Stimulated activated naive CD4-positive, alpha-beta T cell treated with Interleukin-2 at 50 U/mL for 16 hours (primary cell): ENCODE measurements around the gene TBC1D16.

ENCODE experiments used
- DNase-seq: peaks from one replicate; lab custom pipeline; 2025; lab: John Stamatoyannopoulos, UW

The TBC1D16 gene

DNA sequence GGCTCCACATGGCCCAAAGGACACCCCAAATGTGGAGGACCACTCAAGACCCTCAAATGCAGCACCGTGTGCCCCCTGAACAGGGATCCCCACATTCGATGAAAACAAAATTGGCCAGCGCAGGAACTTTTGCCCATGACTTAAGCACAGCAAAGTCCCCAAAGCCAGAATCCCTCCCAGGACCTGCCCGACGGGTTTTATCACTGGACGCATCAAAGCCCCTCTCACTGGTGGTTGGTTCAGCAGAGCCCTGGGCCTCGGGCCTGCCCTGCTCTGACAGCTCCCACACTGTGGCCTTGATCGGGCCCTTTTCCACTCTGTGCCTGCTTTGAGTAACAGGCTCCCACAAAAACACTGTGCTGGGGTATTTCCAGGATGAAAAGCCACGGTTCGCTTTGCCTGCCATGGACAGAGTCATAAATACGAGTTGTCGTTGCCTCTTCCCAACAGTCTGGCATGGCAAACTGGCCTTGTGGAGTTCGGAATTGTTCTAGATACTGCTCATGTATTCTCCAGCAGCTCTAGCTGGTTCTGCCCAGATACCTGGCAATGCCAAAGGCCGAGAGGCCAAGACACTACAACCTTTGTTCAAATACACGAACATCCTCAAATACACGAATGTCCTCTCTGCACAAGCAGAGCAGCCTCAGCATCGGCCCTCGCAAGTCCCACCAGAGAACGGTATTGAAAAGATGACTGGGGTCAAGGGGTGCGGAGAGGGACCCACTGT, 46.4 kb downstream of the TBC1D16 start:
- DNase-seq = no peak

DNA sequence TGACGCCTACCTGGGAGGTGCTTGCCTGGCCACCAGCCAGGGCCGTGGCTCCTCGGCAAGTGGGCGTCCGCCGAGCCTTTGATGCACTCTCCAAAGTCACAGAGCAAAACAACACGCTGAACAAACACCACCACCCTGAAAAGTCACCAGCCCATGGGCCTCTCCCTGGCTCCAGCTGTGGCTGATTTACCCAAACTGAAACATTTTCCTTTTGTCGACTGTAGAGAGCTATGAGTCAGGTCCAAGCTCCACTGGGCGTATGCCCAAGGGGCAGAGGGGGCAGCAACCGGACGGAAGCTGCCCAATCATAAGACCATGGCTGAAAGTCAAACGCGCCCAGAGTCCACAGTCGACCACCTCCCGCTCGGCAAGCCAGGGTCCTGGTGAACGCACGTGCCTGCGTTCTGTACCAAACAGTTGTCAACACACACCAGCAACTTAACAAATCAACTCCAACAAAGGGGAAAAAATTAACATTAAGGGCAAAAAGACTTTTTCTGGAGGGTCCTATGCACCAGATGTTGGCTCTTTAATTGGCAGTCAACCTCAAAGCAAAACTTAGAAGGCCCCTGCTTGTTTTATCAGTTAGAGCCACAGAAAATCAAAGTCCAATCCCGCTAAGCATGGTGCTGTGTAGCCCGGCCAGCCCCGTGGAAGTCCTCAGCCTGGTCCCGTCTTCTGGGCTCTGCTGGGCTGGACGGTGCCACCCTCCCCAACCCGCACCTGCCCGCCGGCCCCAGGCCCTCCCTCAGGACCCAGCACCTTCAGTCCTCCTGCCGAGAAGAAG, 47.3 kb downstream of the TBC1D16 start:
- no peak for DNase-seq

- DNase-seq = no peak
Observed at GRCh38 chr17:79987935-79988184, 47.8 kb downstream of the TBC1D16 start.

GRCh38 chr17:79987187-79987934, 48.3 kb downstream of the TBC1D16 start:
- no peak for DNase-seq

DNA sequence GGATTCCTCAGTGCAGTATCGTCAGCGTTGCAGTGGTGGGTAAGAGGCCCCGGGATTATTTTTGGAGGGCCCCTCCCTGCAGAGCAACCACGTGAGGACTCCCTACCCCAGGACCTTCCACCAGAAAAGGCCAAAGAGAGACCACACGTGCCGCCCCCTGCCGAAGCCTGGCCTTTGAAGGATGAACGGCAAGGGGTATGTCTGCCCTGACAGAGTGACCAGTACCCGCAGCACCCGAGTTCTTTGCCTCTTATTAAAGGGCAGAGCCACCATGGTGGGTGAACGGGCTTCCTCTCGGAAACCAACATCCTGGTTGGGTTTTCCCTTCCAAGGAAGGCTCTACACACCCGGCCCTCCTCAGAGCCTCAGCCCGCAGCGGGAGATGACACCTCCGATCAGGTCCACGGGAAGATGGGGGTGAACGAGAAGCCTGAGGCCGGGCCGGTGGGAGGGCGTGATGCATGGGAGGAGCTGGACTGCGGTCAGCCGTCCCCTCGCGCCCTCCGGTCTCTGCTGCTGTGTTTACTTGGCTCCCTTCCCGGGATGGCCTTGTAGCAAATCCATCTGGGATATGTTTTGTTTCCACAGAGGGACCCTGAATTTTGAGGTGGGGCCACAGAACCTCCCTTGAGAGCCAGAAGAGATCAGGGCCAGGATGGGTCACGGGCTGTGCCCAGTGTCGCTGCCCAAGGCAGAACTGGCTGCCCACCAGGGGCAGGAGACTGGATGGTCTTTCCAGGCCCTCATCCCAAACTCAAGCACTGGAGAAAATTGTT, 49.1 kb downstream of the TBC1D16 start:
- DNase-seq = no peak

DNA sequence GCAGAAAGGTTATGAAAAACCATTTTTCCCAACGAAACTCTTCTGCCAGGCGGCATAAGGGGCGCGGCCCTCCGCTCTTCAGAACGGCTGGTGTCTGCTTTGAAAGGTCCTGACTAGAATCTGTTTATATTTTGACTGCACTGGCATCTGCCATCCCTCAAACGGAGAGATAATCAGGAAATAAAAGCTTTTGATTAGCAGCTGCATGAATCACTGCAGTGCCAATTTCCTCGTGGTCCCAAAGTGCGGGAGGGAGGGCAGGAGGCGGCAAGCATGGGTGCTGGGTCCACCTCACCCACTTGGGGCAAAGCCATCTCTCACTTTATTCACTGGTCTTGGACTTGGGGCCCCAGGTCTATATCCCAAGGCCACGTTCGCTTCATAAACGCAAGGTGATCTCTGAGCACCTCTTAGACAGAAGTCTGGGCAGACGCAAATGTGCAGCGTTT, 49.7 kb downstream of the TBC1D16 start:
- no peak for DNase-seq

DNA sequence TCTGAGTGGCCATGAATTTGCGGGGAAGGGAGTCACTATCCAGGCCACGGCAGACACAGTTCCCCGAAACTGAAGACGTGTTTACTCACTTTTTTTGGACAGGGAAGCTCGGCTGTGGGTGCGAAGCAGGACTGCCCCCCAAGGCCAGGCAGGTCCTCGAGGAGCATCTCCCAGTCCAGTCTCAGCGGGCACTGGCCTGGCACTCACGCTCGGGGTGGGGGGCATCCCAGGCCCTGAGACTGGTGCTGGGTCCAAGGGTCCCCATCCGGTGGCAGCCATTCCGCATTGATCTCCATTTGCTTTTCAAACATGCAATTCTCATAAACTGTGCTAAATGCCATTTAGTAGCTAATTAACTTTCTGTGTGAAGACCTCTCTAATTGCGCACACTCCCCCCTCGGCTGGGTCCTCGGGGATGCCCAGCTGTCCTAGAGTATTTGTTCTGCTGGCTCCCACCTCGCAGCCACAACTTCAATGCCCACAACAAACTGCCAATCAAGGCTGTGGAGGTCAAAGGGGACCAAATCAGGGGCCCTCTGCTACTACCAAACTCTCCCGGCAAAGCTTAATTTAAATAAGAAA, 50.2 kb downstream of the TBC1D16 start:
- DNase-seq = no peak

GRCh38 chr17:79984877-79985276, 50.8 kb downstream of the TBC1D16 start:
- no peak for DNase-seq

- DNase-seq = no peak
Observed at GRCh38 chr17:79984045-79984840, 51.4 kb downstream of the TBC1D16 start.

- DNase-seq = no peak
Observed at GRCh38 chr17:79983456-79983855, 52.2 kb downstream of the TBC1D16 start.

- DNase-seq = no peak
Observed at GRCh38 chr17:79982986-79983385, 52.7 kb downstream of the TBC1D16 start.

DNA sequence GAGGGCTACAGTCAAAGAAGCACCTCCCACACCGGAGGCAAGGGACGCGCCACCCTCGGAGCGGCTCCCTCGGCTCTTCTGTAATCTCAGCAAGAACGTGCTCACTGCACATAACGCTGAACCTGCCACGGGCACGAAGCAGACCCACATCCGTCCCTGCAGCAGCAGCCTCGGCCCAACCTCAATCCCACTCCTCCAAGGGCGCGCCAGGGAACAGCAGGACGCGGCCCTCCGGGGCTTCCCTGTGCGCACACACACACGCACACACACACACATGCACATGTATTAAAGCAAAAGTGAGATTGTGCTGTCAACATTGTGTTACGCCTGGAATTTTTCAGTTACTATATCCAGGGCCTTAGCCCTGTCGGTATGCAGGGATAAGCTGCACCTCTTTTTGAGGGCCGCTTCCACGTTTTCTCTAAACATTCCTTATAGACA, 54.0 kb downstream of the TBC1D16 start:
- DNase-seq = no peak

DNA sequence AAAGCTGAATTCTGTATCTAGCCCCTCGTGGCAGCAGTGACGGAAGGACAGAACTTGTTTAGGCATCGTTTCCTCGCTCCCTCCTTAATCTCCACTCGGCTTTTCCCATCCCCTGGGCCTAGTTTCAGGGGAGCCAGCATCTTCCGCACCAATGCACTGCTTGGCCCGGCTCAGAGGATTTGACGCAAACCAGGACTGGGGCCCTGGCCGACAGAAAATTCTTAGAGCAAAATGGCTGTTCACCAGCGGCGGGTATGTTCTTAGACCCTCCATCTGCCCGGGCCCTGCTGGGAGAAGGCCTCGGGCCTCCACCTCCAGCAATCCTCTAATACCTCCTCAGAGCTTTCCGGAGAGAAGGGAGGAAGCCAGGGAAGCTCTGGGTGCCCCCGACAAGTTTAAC, 54.6 kb downstream of the TBC1D16 start:
- DNase-seq = no peak

GRCh38 chr17:79980246-79981043, 55.2 kb downstream of the TBC1D16 start:
- no peak for DNase-seq

GRCh38 chr17:79979816-79980215, 55.9 kb downstream of the TBC1D16 start:
- DNase-seq = no peak

- no peak for DNase-seq
Observed at GRCh38 chr17:79979221-79979741, 56.4 kb downstream of the TBC1D16 start.

DNA sequence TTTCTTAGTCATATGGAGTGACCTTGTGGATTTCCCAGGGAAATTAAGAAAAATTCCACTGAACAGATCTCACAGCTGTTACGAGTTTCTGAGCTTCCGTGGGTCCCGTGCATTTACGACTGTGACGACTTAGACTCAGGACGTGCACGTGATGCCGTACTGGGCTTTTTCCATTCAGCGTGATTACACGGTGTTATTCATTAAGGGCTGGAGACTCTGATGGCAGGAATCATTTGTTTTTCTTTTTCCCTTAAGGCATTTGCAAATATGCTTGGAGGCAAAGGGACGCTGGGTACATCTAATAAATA, 57.2 kb downstream of the TBC1D16 start:
- no peak for DNase-seq

DNA sequence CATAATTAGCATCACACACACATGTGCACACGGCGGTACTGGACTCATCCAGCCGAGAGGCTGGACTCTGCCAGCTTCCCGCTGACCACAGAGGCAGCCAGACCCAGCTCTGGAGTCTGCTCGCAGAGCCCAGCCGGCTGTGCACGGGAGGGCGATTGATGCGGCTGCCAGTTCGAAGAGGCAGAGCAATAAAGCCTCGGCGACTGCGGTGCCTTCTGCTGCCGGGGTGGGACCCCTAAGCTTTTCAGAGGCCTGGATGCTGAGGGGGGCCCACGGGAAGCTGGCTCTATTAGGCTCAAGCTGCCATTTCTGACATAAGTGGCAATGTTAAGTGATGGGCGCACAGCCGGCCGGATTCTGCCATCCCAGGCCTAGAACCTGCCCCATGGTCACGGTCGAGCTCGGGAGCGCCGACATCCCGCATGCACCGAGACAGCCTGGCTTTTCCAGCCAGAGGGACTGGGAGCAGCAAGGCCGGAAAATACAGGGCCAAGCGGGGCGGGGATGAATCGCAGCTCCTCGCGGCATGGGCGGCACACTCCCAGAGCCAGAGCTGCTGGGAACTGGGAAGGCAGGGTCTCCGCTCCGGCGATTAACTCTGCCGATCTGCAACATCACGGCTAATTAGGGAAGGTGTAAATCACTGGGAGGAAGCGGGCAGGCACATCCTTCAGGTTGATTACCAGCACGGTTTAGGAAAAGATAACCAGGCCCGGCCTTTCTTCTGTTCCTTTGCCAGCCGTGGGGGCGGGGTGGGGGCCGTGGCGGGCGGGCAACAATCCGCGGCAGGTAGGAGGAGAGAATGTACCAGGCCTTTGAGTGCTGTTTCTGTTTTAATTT, 57.7 kb downstream of the TBC1D16 start:
- DNase-seq = no peak

DNA sequence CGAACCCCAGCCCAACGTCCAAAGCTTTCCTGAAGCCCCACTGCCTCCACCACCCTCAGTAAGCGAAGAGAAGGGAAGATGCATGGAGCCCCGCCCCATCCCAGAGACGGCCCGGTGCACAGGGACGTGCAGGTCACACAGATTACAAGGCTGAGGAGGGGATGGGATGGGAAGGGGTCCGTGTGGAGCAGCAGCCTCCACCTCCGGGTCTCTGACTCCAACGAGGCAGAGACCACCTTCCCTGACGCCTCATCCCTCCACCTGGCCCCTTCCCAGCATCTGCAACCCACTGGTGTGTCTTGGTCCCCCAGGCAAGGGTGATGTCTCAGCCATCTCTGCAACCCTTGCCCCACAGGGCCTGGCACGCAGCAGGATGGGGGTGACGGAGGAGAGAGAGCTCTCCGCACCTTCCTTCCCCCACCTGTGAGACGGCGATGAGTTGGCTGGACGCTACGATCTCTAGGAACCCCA, 58.5 kb downstream of the TBC1D16 start:
- no peak for DNase-seq
